ENCODE data around the gene HAUS5. TPM values are rescaled to one million over a fixed set of nuclear protein-coding genes. Genes with fewer than 3 reads are reported as not detected.

Gene HAUS5
- total RNA-seq, 1 experiment from 2014 or later, result 32.9 TPM

- Histone ChIP-seq H3T11ph (ENCODE audit: low read length) (no peak overlapping the region), H3K14ac (ENCODE audit: insufficient read depth, low read length) (no peak overlapping the region), H3K56ac (ENCODE audit: insufficient read length, low read depth, low read length) (no peak overlapping the region), H3K27me3 (ENCODE audit: insufficient read depth, low read length) (no peaks in the 10 kb centered on the region), H3K18ac (ENCODE audit: insufficient read length, low read depth, low read length) (no peak overlapping the region), H3K27ac (ENCODE audit: insufficient read length, low read depth, low read length) (no peak overlapping the region), H3K23ac (ENCODE audit: insufficient read length, low read depth, low read length) (no peak overlapping the region), H2BK20ac (ENCODE audit: low read depth, low read length, poor library complexity, severe bottlenecking) (no peak overlapping the region), H4K20me1 (ENCODE audit: control insufficient read depth, insufficient read depth, insufficient read length) (no peaks in the 10 kb centered on the region), H3K4me2 (ENCODE audit: insufficient read depth, insufficient read length, low read length) (no peak overlapping the region), H3K23me2 (ENCODE audit: insufficient read length, low read depth, low read length, poor library complexity, severe bottlenecking) (no peaks in the 10 kb centered on the region), H2BK15ac (ENCODE audit: low read depth, low read length) (no peak overlapping the region), H4K8ac (replicated peaks; ENCODE audit: insufficient read length, low read depth, low read length) (no peak overlapping the region), H3K4me1 (ENCODE audit: insufficient read depth, low read length) (no peaks in the 10 kb centered on the region), H2AFZ (ENCODE audit: low read length) (no peak overlapping the region), H4K5ac (ENCODE audit: insufficient read length, low read depth, low read length) (no peak overlapping the region), H3K9ac (ENCODE audit: extremely low read depth, insufficient read length, low read length) (no peak overlapping the region), H4K91ac (ENCODE audit: insufficient read length, low read depth, low read length) (no peak overlapping the region), H2BK120ac (ENCODE audit: low read depth, low read length, poor library complexity, severe bottlenecking) (no peak overlapping the region), H3K9me3 (ENCODE audit: control insufficient read depth, low read depth, low read length) (no peaks in the 10 kb centered on the region), H3K79me1 (ENCODE audit: insufficient read depth, low read depth, low read length, poor library complexity, severe bottlenecking) (no peaks in the 10 kb centered on the region), H2AK5ac (ENCODE audit: insufficient read length, low read length) (no peak overlapping the region), H2BK12ac (ENCODE audit: insufficient read length, low read depth, low read length) (no peak overlapping the region), H3K4ac (ENCODE audit: low read depth, low read length) (no peak overlapping the region), H3K79me2 (ENCODE audit: insufficient read depth, low read length) (no peaks in the 10 kb centered on the region), H2BK5ac (ENCODE audit: insufficient read length, low read length) (no peak overlapping the region)
- Mint-ChIP-seq H3K4me3 (no peak overlapping the region), H3K36me3 (ENCODE audit: insufficient read depth in 1 of 3, low read depth in 3 of 3) (peaks cover 11 to 47% (median 36%) of the 10 kb centered on the region in 3 experiments; a peak in 6 of 7 replicates), H3K27ac (no peak overlapping the region), H3K27me3 (ENCODE audit: low read depth) (no peaks in the 10 kb centered on the region; the same call in 1 of the 2 replicates), H3K4me1 (no peaks in the 10 kb centered on the region), H3K9me3 (no peaks in the 10 kb centered on the region)
- no CpG with 5 or more reads among the region's 17 CpGs for whole genome bisulfite sequencing (ENCODE audit: extremely low coverage, insufficient read length, low lambda C conversion rate)
- DNase-seq, result no peak
- no peak for TF ChIP-seq CTCF (conservative IDR thresholded peaks at IDR 0.05)
Observed at GRCh38 chr19:35620001-35620400, 7.5 kb downstream of the HAUS5 start.

All from H9 (cell line).